GM13976 (cell line): ENCODE data around the gene TNFRSF1B.

ENCODE experiments used
- DNase-seq: peaks from one replicate; pipeline ENCODE4 v3.0.0; 2012; ENCODE audit warnings: low spot score
- in situ Hi-C: fragments of 300-500 bp; cut with MboI; formaldehyde crosslinking; loops from one replicate; pipeline ENCODE4 v1.12.0; 2022; ENCODE audit warnings: low sequenced_read_pairs, mixed read lengths, inconsistent platforms; ENCODE audit not compliant: unreplicated experiment
- TF ChIP-seq, protein P1 (sequence below): IDR thresholded peaks from 2 replicates; pipeline ENCODE4 v1.5.1; 2012; ENCODE audit warnings: borderline replicate concordance, mild to moderate bottlenecking; ENCODE audit not compliant: insufficient read depth; ENCODE audit errors: extremely low read depth, missing control alignments, control extremely low read depth

TNFRSF1B gene

DNA sequence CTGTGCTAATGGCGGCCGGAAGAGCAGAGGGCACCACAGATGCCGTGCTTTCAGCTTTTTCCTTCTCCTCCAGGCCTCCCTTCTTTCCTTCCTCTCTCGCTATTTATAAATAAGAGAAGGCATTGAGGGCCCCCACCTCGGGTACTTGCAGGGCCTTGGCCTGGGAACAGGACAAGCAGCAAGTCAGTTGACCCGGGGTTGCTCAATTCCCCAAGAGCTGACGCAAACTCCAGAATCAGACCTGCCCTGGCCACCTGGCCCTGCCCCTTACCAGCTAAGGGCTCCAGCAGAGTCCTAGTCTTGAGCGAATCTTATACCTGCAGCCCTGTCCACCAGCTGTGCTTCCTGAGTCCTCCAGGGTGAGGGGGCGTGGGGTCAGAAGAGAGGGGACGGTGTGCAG, 13.5 kb downstream of the TNFRSF1B start:
- in situ Hi-C loops, result no loop called here
- TF ChIP-seq, protein P1, sequence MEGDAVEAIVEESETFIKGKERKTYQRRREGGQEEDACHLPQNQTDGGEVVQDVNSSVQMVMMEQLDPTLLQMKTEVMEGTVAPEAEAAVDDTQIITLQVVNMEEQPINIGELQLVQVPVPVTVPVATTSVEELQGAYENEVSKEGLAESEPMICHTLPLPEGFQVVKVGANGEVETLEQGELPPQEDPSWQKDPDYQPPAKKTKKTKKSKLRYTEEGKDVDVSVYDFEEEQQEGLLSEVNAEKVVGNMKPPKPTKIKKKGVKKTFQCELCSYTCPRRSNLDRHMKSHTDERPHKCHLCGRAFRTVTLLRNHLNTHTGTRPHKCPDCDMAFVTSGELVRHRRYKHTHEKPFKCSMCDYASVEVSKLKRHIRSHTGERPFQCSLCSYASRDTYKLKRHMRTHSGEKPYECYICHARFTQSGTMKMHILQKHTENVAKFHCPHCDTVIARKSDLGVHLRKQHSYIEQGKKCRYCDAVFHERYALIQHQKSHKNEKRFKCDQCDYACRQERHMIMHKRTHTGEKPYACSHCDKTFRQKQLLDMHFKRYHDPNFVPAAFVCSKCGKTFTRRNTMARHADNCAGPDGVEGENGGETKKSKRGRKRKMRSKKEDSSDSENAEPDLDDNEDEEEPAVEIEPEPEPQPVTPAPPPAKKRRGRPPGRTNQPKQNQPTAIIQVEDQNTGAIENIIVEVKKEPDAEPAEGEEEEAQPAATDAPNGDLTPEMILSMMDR, result no peak
- DNase-seq, result no peak

DNA sequence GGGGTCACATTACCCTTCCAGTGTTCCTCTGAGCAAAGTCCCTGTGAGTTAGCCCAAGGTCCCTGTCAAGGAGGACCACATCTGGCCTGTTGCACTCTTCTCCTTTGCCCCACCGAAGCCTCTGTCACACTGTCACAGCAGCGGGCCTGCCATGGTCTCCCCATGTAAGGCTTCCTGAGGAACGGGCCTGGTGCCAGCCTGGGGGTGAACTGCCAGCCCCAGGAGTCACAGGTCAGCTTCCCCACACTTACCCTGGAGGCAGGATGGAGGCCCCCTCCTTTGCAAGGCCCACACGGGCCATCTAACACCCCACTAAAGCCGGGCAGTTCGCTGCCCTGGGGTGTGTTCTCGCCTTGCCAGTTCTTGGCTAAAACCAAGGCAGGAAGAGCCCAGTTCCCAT, 14.1 kb downstream of the TNFRSF1B start:
- TF ChIP-seq, protein P1, result no peak
- in situ Hi-C loops, result no loop called here
- DNase-seq, result no peak

DNA sequence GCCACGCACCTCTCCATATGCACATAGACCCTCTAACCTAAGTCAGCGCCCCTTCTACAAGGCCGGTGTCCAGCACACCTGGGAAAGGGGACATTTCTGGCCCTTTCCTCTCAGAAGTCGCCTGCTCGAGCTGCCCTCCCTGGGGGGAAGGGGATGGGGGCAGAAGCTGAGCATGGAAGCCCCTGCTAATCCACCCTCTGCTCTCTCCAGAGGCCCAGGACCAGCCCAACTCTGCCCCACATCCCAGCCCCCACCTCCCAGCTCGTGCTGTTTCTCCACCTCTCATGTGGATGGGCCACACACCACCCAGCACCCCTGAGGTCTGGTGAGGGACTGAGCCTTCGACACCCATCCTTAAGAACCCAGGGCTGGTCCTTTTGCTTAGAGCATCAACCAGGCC, 14.8 kb downstream of the TNFRSF1B start:
- DNase-seq, result no peak
- in situ Hi-C loops, result no loop called here
- TF ChIP-seq, protein P1, result no peak

DNA sequence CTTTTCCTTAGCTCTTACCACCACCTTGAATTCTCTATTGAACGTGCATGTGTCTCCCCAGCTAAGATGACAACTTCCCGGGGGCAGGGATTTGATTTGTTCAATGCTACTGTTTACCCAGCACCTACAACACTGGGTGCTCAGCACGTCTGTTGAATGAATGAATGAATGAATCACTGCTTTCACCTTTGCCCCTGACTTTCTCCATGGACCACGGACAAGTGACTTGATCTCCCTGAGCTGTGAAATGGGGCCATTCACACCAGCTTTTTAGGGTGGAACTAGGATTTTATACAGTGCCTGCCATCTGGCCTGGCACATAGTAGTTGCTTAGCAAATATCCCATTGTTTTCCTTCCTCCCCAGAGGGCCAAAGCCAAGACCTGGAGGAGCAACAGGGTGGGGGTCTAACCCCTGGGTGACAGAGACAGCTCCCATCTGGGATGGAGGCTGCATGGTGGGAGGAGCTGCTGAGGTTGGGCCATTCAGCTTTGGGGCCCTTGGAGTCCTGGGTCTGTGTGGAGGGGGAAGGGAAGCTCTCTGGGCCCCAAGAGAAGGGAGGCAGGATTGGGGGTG, 15.7 kb downstream of the TNFRSF1B start:
- TF ChIP-seq, protein P1, result no peak
- in situ Hi-C loops, result no loop called here
- DNase-seq, result no peak

DNA sequence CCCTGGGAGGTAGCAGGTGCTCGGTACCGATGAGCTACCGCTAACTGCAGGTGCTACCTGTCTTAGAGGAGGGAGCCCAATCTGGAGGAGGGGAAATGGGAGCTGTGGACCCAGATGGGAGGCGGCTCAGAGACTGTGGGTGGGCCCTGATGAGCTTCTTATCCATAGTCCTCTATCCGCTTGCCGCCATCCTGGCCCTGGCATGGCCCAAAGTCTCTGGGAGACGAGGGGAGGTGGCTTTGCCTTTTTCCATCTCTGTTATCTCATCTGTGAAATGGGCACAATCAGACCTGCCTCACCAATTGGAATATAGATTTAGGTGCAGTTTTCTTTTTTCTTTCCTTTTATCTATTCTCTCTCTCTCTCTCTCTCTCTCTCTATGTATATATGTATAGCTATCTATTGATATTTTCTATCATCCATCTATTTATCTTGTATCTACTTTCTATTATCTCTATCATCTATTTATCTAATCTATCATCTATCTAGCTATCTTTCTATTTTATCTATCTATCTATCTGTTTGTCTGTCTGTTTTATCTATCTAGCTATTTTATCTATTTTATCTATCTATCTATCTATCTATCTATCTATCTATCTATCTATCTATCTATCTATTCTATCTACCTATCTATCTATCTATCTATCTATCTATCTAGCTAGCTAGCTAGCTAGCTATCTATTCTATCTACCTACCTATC, 16.5 kb downstream of the TNFRSF1B start:
- no peak for DNase-seq
- TF ChIP-seq, protein P1, result no peak
- in situ Hi-C loops, result no loop called here

DNA sequence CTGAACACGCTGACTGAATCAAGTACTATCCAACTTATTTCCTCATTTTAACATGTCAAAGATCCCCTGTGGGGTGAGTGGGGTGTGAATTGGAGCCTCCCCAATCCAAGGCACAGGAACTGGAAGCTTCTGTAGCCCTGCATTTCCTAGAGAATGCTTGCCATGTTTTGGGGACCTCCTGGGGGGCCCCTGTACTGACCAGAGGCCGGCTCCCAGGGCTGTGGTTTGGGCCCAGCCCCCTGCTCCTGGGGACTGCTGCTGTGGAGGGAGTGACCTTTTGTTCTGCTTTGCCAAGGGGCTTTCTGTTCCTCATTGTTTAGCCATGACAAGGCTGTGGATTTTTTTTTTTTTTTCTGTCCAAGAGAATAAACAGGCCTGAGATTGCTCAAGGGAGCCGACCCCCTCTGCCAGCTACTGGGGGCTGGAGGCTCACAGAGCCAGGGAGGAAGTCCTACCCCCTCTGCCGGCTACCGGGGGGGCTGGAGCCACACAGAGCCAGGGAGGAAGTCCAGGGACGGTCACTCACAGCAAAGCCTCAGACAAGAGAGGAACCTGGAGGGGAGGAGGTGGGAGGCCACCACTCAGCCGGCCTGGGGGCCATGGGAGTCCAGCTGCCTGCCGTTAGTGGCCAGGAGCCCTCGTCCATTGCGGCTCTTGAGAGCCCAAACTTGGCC, 17.4 kb downstream of the TNFRSF1B start:
- in situ Hi-C loops, result no loop called here
- peak; percentile 64 for DNase-seq
- TF ChIP-seq, protein P1, result no peak
